H9 (cell line): ENCODE measurements around the gene COPB2. TPM values are rescaled to one million over a fixed set of nuclear protein-coding genes. Genes with fewer than 3 reads are reported as not detected.

Source experiments
- DNase-seq: peaks from one replicate; pipeline ENCODE4 v3.0.0-alpha.2; 2017
- H2AFZ ChIP-seq: one replicate; pipeline ENCODE4 v1.6.1; 2013; ENCODE audit warnings: mild to moderate bottlenecking, low read length, control low read depth, moderate library complexity
- H2AK5ac ChIP-seq: 2 replicates; pipeline ENCODE4 v1.6.1; 2013; ENCODE audit warnings: low read length, control low read depth, mixed read lengths; ENCODE audit not compliant: insufficient read length
- H2BK120ac ChIP-seq: one replicate; pipeline ENCODE4 v1.6.1; 2013; ENCODE audit warnings: low read depth, mild to moderate bottlenecking, low read length, control low read depth, inconsistent platforms; ENCODE audit not compliant: poor library complexity, severe bottlenecking
- H2BK12ac ChIP-seq: 2 replicates; pipeline ENCODE4 v1.6.1; 2013; ENCODE audit warnings: low read length, control low read depth, mixed read lengths, low read depth; ENCODE audit not compliant: insufficient read length
- H2BK15ac ChIP-seq: 2 replicates; pipeline ENCODE4 v1.6.1; 2013; ENCODE audit warnings: low read depth, low read length, control low read depth
- H2BK20ac ChIP-seq: one replicate; pipeline ENCODE4 v1.6.1; 2013; ENCODE audit warnings: low read depth, mild to moderate bottlenecking, low read length, control low read depth, inconsistent platforms; ENCODE audit not compliant: poor library complexity, severe bottlenecking
- H2BK5ac ChIP-seq: 2 replicates; pipeline ENCODE4 v1.6.1; 2013; ENCODE audit warnings: low read length, control low read depth, mixed read lengths; ENCODE audit not compliant: insufficient read length
- H3K14ac ChIP-seq: 2 replicates; pipeline ENCODE4 v1.6.1; 2013; ENCODE audit warnings: low read length, control low read depth; ENCODE audit not compliant: insufficient read depth
- H3K18ac ChIP-seq: 2 replicates; pipeline ENCODE4 v1.6.1; 2013; ENCODE audit warnings: low read depth, mild to moderate bottlenecking, mixed read lengths, low read length, control low read depth; ENCODE audit not compliant: insufficient read length
- H3K23ac ChIP-seq: 2 replicates; pipeline ENCODE4 v1.6.1; 2013; ENCODE audit warnings: low read length, control low read depth, mixed read lengths, low read depth; ENCODE audit not compliant: insufficient read length
- H3K23me2 ChIP-seq: 2 replicates; pipeline ENCODE4 v1.6.1; 2013; ENCODE audit warnings: low read depth, mild to moderate bottlenecking, mixed read lengths, low read length, control low read depth; ENCODE audit not compliant: insufficient read length, poor library complexity, severe bottlenecking
- H3K27ac ChIP-seq: 2 replicates; pipeline ENCODE4 v1.5.1; 2013; ENCODE audit warnings: low read length, control low read depth, mixed read lengths, low read depth; ENCODE audit not compliant: insufficient read length
- H3K27me3 ChIP-seq: 2 replicates; pipeline ENCODE4 v1.6.1; 2013; ENCODE audit warnings: low read length, control low read depth, inconsistent platforms; ENCODE audit not compliant: insufficient read depth
- H3K4ac ChIP-seq: 2 replicates; pipeline ENCODE4 v1.6.1; 2013; ENCODE audit warnings: low read depth, mild to moderate bottlenecking, control low read depth, inconsistent platforms, low read length, moderate library complexity
- H3K4me1 ChIP-seq: 2 replicates; pipeline ENCODE4 v1.6.1; 2013; ENCODE audit warnings: low read length, control low read depth, inconsistent platforms; ENCODE audit not compliant: insufficient read depth
- H3K4me2 ChIP-seq: 2 replicates; pipeline ENCODE4 v1.6.1; 2013; ENCODE audit warnings: low read length, control low read depth, mixed read lengths; ENCODE audit not compliant: insufficient read length, insufficient read depth
- H3K56ac ChIP-seq: 2 replicates; pipeline ENCODE4 v1.6.1; 2013; ENCODE audit warnings: low read depth, mild to moderate bottlenecking, mixed read lengths, low read length, control low read depth; ENCODE audit not compliant: insufficient read length
- H3K79me1 ChIP-seq: 2 replicates; pipeline ENCODE4 v1.6.1; 2013; ENCODE audit warnings: low read depth, mild to moderate bottlenecking, moderate library complexity, low read length, control low read depth, inconsistent platforms; ENCODE audit not compliant: insufficient read depth, poor library complexity, severe bottlenecking
- H3K79me2 ChIP-seq: 2 replicates; pipeline ENCODE4 v1.6.1; 2013; ENCODE audit warnings: low read length, control low read depth, inconsistent platforms; ENCODE audit not compliant: insufficient read depth
- H3K9ac ChIP-seq: 2 replicates; pipeline ENCODE4 v1.6.1; 2013; ENCODE audit warnings: low read length, control low read depth, mixed read lengths; ENCODE audit not compliant: insufficient read length; ENCODE audit errors: extremely low read depth
- H3K9me3 ChIP-seq: one replicate; pipeline ENCODE4 v1.6.1; 2013; ENCODE audit warnings: low read depth, low read length, inconsistent platforms; ENCODE audit not compliant: control insufficient read depth
- H3T11ph ChIP-seq: one replicate; pipeline ENCODE4 v1.6.1; 2013; ENCODE audit warnings: mild to moderate bottlenecking, low read length, control low read depth, inconsistent platforms
- H4K20me1 ChIP-seq: one replicate; pipeline ENCODE4 v1.6.1; 2013; ENCODE audit not compliant: control insufficient read depth, insufficient read length, insufficient read depth
- H4K5ac ChIP-seq: 2 replicates; pipeline ENCODE4 v1.6.1; 2013; ENCODE audit warnings: low read depth, mild to moderate bottlenecking, mixed read lengths, low read length, control low read depth; ENCODE audit not compliant: insufficient read length
- H4K8ac ChIP-seq: replicated peaks from 2 replicates; pipeline ENCODE4 v1.6.1; 2013; ENCODE audit warnings: low read length, control low read depth, mixed read lengths, low read depth; ENCODE audit not compliant: insufficient read length
- H4K91ac ChIP-seq: 2 replicates; pipeline ENCODE4 v1.6.1; 2013; ENCODE audit warnings: low read depth, mild to moderate bottlenecking, moderate library complexity, mixed read lengths, low read length, control low read depth; ENCODE audit not compliant: insufficient read length
- H3K27ac Mint-ChIP-seq, 3 experiments: 2 replicates in 2 of 3; 3 replicates in 1 of 3; pipeline ENCODE4 v1.8.0; 2020 to 2021; ENCODE audit warnings: mixed read lengths in 3 of 3, mild to moderate bottlenecking in 1 of 3, moderate library complexity in 1 of 3
- H3K27me3 Mint-ChIP-seq: 2 replicates; pipeline ENCODE4 v1.8.0; 2021; ENCODE audit warnings: low read depth, mild to moderate bottlenecking, moderate library complexity, mixed read lengths
- H3K36me3 Mint-ChIP-seq, 3 experiments: 2 replicates in 2 of 3; 3 replicates in 1 of 3; pipeline ENCODE4 v1.8.0; 2020 to 2021; ENCODE audit warnings: low read depth in 3 of 3, mixed read lengths in 3 of 3; ENCODE audit not compliant: insufficient read depth in 1 of 3
- H3K4me1 Mint-ChIP-seq, 2 experiments: 2 replicates each; pipeline ENCODE4 v1.8.0; 2020; ENCODE audit warnings: mixed read lengths in 2 of 2
- H3K4me3 Mint-ChIP-seq, 2 experiments: 2 replicates in 1 of 2; 3 replicates in 1 of 2; pipeline ENCODE4 v1.8.0; 2020 to 2021; ENCODE audit warnings: mild to moderate bottlenecking in 2 of 2, mixed read lengths in 2 of 2, moderate library complexity in 1 of 2
- H3K9me3 Mint-ChIP-seq, 2 experiments: 2 replicates in 1 of 2; 3 replicates in 1 of 2; pipeline ENCODE4 v1.8.0; 2020; ENCODE audit warnings: mild to moderate bottlenecking in 2 of 2, mixed read lengths in 2 of 2, moderate library complexity in 1 of 2
- WGBS: extraction: QIAGEN DNeasy Blood & Tissue Kit; methylation state at CpG from one replicate; pipeline ENCODE4 v1.1.7; 2013; ENCODE audit warnings: missing lambda C conversion rate, low lambda C conversion rate, mixed read lengths; ENCODE audit not compliant: insufficient read length; ENCODE audit errors: extremely low coverage; 5-methylcytosine and 5-hydroxymethylcytosine counted together
- total RNA-seq: library from RNA; stranded (reverse); gene quantifications from 2 replicates; pipeline ENCODE4 v1.2.1, GENCODE V29; 2021
- TF ChIP-seq, protein P1 (sequence below): fragments of 200-600 bp; sonication (generic); conservative IDR thresholded peaks from 3 replicates; pipeline ENCODE4 v1.8.0; 2021; ENCODE audit warnings: antibody characterized with exemption, mild to moderate bottlenecking

Gene COPB2
- total RNA-seq, 1 experiment from 2014 or later = 121 TPM

DNA sequence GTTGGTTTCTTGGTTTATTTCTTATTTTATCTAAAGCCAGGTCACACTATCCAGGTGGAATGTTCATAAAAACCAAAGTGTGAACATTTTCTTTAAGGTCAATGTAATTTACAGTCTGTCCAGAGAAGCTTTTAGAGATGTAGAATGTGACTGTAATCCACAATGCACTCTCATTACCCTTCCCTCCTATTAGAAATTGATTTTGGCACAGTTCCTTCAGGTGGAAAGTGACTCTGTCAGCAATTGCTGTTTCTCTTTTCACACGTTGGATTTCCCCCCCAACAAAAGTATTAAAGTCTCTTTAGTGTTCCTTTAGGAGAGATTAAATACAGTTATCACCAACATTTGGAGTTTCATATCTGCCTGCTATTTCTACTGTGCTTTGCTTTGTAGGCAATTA lies 31.6 kb upstream of the COPB2 start:
- Histone ChIP-seq H3K56ac (no peak overlapping the region), H4K5ac (no peak overlapping the region), H3K27ac (no peak overlapping the region), H3K4ac (no peak overlapping the region), H3K27me3 (no peaks in the 10 kb centered on the region), H3K14ac (no peak overlapping the region), H3K18ac (no peak overlapping the region), H3K9ac (no peak overlapping the region), H4K20me1 (no peaks in the 10 kb centered on the region), H2BK12ac (no peak overlapping the region), H3T11ph (no peak overlapping the region), H3K9me3 (no peaks in the 10 kb centered on the region), H3K23me2 (no peaks in the 10 kb centered on the region), H2BK15ac (no peak overlapping the region), H2AFZ (no peak overlapping the region), H2BK20ac (no peak overlapping the region), H2BK120ac (no peak overlapping the region), H3K23ac (no peak overlapping the region), H4K8ac (no peak overlapping the region), H4K91ac (no peak overlapping the region), H2AK5ac (no peak overlapping the region), H3K79me2 (no peaks in the 10 kb centered on the region), H3K79me1 (no peaks in the 10 kb centered on the region), H2BK5ac (no peak overlapping the region), H3K4me1 (no peaks in the 10 kb centered on the region), H3K4me2 (no peak overlapping the region)
- TF ChIP-seq, protein P1, sequence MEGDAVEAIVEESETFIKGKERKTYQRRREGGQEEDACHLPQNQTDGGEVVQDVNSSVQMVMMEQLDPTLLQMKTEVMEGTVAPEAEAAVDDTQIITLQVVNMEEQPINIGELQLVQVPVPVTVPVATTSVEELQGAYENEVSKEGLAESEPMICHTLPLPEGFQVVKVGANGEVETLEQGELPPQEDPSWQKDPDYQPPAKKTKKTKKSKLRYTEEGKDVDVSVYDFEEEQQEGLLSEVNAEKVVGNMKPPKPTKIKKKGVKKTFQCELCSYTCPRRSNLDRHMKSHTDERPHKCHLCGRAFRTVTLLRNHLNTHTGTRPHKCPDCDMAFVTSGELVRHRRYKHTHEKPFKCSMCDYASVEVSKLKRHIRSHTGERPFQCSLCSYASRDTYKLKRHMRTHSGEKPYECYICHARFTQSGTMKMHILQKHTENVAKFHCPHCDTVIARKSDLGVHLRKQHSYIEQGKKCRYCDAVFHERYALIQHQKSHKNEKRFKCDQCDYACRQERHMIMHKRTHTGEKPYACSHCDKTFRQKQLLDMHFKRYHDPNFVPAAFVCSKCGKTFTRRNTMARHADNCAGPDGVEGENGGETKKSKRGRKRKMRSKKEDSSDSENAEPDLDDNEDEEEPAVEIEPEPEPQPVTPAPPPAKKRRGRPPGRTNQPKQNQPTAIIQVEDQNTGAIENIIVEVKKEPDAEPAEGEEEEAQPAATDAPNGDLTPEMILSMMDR = no peak
- Mint-ChIP-seq H3K4me3 (no peak overlapping the region), H3K4me1 (no peaks in the 10 kb centered on the region), H3K27ac (no peak overlapping the region), H3K36me3 (0 out of 7 replicates have a peak, but pooled peaks cover 0 to 6% (median 0%) of the 10 kb centered on the region in 3 experiments), H3K9me3 (no peaks in the 10 kb centered on the region; a peak in 2 of 5 replicates), H3K27me3 (no peaks in the 10 kb centered on the region)
- DNase-seq = no peak
- no CpG with 5 or more reads among the region's 1 CpG for WGBS
